ENCODE results near the gene CSH1. TPM values are rescaled to one million over a fixed set of nuclear protein-coding genes. Genes with fewer than 3 reads are reported as not detected.
"Not testable (repeated sequence)": the region's sequence is repeated elsewhere in the genome, so short reads cannot be mapped to it uniquely, and the experiment has no call there.

CSH1 gene
- total RNA-seq, 1 donor from 2014 or later, result not detected

DNA sequence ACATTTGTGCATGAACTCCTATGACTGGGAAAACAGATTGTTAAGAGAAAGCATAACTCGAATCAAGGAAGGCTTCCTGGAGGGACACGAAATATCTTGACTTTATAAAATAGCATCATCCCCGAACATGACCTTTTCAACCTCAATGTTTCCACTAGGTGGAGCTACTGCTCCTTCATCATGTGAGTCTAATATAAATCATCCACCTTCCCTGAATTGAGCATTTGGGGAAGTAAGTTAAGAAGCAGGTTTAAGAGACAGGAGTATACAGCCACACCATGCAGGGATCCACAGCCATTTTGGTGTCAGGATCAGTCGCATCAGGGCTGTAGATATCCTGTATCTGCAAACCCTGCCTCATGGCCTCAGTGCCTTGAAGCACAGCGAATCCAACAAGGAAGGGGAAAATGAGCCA, 7.4 kb upstream of the CSH1 start:
- ATAC-seq (ENCODE audit: low read depth) (peak; percentile 83), DNase-seq (peak; percentile 13)
- H3K27me3 Mint-ChIP-seq; H3K4me3 Mint-ChIP-seq; intact Hi-C loops (cut with micrococcal nuclease); H3K4me1 Mint-ChIP-seq; POLR2A ChIA-PET; H3K36me3 Mint-ChIP-seq (ENCODE audit: low read depth); H3K27ac Mint-ChIP-seq; H3K9me3 Mint-ChIP-seq: not testable (repeated sequence)
- CTCF ChIA-PET, result interaction anchor here (0.7 to 9.4 kb wide), 11 partner anchors 9 to 229 kb away, joined by 3 to 80 read pairs (median 10); no protein-coding TSS in a partner anchor

DNA sequence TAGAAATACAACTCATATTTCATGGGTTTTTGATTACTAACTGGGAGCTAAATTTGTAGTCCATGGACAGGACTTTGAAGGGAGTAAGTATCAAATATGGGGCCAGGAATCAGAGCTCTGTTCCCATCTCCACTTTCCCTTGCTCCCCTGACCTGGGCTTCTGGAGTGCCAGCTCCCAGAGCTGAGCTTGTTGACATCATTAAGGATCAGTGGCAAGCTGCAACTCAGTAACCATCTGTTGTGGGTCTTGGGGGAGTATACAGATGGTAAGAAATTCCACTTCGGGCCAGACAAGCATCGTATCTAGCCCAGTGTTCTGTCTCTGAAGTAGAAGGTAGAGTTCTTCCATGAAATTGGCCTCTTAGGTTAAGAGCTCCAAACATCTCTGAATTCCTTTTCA, 5.6 kb upstream of the CSH1 start:
- POLR2A ChIA-PET, result interaction anchor here (0.6 to 1.0 kb wide), 2 partner anchors 228 to 580 kb away, joined by 4 to 7 read pairs; partner anchors contain the start of gene ERN1
- H3K36me3 Mint-ChIP-seq (ENCODE audit: low read depth); H3K9me3 Mint-ChIP-seq; H3K4me3 Mint-ChIP-seq; DNase-seq; H3K27me3 Mint-ChIP-seq; ATAC-seq (ENCODE audit: low read depth); H3K4me1 Mint-ChIP-seq; intact Hi-C loops (cut with micrococcal nuclease); H3K27ac Mint-ChIP-seq: not testable (repeated sequence)
- CTCF ChIA-PET, result interaction anchor here (0.6 to 9.4 kb wide), 7 partner anchors 10 to 244 kb away, joined by 3 to 80 read pairs (median 10); no protein-coding TSS in a partner anchor

DNA sequence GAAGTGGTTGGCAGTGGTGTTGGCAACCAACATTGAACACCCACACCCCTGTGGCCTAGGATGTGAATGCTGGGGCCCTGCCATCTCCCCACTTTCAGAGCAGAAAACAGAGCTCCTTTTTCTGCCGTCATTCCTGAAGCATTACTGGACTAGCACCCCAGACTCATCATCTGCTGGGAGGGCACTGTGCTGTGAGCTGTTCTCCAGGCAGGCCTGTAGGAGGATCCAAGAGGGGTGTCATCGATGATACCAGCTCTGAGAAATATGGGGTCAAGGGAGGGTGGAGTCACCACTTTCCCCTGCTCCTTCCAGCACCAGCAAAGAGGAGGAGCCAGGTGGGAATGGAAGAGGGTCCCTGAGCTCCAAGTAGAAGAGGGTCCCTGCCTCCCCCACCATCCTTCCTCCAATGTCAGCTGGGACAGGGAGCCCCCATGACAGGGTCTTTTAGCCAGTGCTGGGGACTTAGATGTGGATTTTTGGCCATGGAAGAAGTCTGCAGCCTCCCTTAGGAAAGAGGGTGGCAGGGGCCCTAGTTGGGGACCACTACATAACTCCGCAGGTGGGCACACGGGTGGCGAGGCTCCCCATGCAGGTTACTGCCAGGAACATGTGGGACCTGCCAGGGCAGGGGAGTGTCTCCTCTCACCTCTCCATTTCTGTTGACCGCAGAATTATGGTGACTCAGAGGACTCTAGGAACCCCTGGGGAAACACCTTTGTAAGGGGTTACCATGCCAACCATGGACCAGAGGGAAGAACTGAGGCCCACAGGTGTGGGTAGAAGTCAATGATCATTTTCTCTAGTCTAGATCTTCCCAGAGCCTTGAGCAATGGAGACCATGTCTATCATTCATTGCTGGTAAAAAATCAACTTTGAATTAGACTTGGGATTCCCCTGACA, 2.8 kb upstream of the CSH1 start:
- H3K27me3 Mint-ChIP-seq; intact Hi-C loops (cut with micrococcal nuclease); H3K36me3 Mint-ChIP-seq (ENCODE audit: low read depth); H3K9me3 Mint-ChIP-seq; H3K4me1 Mint-ChIP-seq; H3K4me3 Mint-ChIP-seq; H3K27ac Mint-ChIP-seq; POLR2A ChIA-PET: not testable (repeated sequence)
- ATAC-seq (ENCODE audit: low read depth), result peak; percentile 30
- CTCF ChIA-PET, result interaction anchor here (1.2 to 7.2 kb wide), 2 partner anchors 234 to 235 kb away, joined by 3 to 56 read pairs; no protein-coding TSS in a partner anchor
- peak; percentile 10 for DNase-seq

DNA sequence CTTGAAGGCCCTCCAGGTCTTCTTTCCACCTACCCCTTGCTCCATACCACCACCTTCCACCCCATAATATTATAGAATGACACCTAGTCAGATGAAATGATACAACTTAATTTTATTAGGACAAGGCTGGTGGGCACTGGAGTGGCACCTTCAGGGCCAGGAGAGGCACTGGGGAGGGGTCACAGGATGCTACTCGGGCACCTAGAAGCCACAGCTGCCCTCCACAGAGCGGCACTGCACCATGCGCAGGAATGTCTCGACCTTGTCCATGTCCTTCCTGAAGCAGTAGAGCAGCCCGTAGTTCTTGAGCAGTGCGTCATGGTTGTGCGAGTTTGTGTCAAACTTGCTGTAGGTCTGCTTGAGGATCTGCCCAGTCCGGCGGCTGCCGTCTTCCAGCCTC, 1.6 kb downstream of the CSH1 start:
- H3K4me3 Mint-ChIP-seq; H3K36me3 Mint-ChIP-seq (ENCODE audit: low read depth); ATAC-seq (ENCODE audit: low read depth); H3K9me3 Mint-ChIP-seq; H3K27me3 Mint-ChIP-seq; H3K4me1 Mint-ChIP-seq; intact Hi-C loops (cut with micrococcal nuclease); H3K27ac Mint-ChIP-seq; POLR2A ChIA-PET; CTCF ChIA-PET: not testable (repeated sequence)
- peak; percentile 4 for DNase-seq

DNA sequence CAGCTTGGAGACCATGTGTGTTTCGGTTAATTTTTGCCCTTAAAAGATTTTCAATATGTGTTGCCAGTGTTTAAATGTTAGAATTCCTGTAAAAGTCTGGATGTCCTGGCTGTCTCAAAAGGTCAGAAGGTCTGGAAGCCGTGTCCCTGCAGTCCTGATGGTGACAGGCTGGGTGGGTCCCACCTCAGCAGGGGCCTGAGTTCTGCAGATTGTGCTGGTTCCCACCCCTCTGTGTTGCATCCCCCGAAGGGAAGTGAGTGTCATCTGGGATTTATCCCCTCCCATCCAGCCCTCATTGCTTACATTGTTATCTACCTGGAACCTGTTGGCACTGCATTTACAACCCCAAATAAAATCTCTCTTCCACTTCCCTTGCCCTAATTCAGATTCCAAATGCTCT, 2.4 kb downstream of the CSH1 start:
- CTCF ChIA-PET; H3K27ac Mint-ChIP-seq; ATAC-seq (ENCODE audit: low read depth); H3K4me3 Mint-ChIP-seq; H3K9me3 Mint-ChIP-seq; H3K4me1 Mint-ChIP-seq; H3K27me3 Mint-ChIP-seq; DNase-seq; POLR2A ChIA-PET; intact Hi-C loops (cut with micrococcal nuclease); H3K36me3 Mint-ChIP-seq (ENCODE audit: low read depth): not testable (repeated sequence)

DNA sequence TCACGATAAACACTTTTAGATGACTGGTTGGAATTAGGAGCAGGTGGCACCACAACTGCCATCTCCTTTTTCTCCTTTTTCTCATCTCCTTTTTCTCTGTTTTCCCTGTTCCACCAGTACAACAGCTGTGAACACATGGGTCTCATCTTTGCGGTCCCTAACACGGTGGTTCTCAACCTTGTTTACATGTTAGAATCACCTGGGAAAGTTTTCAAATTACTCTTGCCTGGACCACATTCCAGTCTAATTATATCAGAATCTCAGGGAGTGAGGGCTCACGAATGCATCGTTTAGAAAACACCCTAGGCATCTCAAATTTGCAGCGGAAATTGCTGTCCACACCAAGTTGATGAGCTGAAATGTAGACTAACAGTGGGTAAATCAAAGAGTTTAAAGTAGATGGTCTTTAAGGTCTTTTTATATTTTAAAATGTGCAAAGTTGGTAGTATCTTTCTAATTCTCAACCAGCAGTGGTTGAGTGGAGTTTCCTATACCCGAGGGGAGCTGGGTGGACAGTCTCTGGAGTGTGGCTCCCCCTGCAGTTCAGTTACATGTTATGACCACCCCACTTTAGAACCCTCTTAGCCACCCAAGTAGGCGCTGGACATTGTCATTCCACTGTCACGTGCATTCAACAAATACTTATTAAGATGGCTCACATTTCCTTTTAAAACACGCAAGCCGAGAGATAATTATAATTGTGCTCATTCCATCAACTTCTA, 3.9 kb downstream of the CSH1 start:
- CTCF ChIA-PET, result interaction anchor here (1.4 kb wide), 1 partner anchor 133 kb away, joined by 4 read pairs; no protein-coding TSS in a partner anchor
- H3K36me3 Mint-ChIP-seq (ENCODE audit: low read depth); H3K4me1 Mint-ChIP-seq; POLR2A ChIA-PET; H3K4me3 Mint-ChIP-seq; H3K27me3 Mint-ChIP-seq; ATAC-seq (ENCODE audit: low read depth); H3K27ac Mint-ChIP-seq; H3K9me3 Mint-ChIP-seq; intact Hi-C loops (cut with micrococcal nuclease); DNase-seq: not testable (repeated sequence)

DNA sequence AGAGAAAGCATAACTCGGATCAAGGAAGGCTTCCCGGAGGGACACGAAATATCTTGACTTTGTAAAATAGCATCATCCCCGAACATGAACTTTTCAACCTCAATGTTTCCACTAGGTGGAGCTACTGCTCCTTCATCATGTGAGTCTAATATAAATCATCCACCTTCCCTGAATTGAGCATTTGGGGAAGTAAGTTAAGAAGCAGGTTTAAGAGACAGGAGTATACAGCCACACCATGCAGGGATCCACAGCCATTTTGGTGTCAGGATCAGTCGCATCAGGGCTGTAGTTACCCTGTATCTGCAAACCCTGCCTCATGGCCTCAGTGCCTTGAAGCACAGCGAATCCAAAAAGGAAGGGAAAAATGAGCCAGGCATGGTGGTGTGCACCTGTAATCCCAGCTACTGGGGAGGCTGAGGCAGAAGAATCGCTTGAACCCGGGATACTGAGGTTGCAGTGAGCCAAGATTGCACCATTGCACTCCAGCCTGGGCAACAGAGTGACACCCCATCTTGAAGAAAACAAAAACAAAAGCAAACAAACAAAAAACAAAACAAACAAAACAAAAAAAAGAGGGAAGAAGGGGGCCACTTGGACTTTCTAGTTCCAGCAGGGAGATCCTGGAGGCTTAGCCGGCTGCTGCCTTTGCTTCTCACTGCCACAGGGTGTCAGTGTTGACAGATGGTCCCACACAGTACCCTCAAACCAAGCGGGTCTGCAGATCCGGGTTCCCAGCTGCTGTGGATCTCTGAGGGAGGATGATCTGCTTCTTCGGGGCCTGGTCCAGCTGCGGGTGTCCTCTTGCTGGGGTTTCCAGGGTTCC, 7.1 kb downstream of the CSH1 start:
- not testable (repeated sequence) for H3K36me3 Mint-ChIP-seq (ENCODE audit: low read depth); H3K27me3 Mint-ChIP-seq; H3K4me3 Mint-ChIP-seq; H3K4me1 Mint-ChIP-seq; H3K9me3 Mint-ChIP-seq; DNase-seq
- peak overlapping the region; percentile 35 for H3K27ac Mint-ChIP-seq
- peak; percentile 91 for ATAC-seq (ENCODE audit: low read depth)
- ChIA-PET POLR2A (interaction anchor here (0.7 kb wide), 1 partner anchor 616 kb away, joined by 3 read pairs; no protein-coding TSS in a partner anchor), CTCF (interaction anchor here (0.6 to 2.0 kb wide), 10 partner anchors 11 to 530 kb away, joined by 3 to 6 read pairs (median 4); no protein-coding TSS in a partner anchor)
- intact Hi-C loops (cut with micrococcal nuclease), result loop anchor here (5.0 kb wide), 1 partner anchor 393 kb away; no protein-coding TSS in a partner anchor

DNA sequence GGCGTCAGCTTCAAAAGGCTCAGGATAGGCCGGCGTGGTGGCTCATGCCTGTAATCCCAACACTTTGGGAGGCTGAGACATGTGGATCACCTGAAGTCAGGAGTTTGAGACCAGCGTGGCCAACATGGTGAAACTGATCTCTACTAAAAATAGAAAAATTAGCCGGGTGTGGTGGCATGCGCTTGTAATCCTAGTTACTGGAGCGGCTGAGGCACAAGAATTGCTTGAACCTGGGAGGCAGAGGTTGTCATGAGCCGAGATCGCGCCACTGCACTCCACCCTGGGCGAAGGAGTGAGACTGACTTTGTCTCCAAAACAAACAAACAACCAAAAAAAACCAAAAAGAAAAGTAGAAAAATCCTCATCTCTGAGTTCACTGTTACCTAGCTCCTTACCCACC, 11.3 kb downstream of the CSH1 start:
- CTCF ChIA-PET; H3K9me3 Mint-ChIP-seq; DNase-seq; H3K27ac Mint-ChIP-seq; H3K27me3 Mint-ChIP-seq; H3K4me3 Mint-ChIP-seq; H3K4me1 Mint-ChIP-seq; H3K36me3 Mint-ChIP-seq (ENCODE audit: low read depth); POLR2A ChIA-PET; ATAC-seq (ENCODE audit: low read depth): not testable (repeated sequence)
- intact Hi-C loops (cut with micrococcal nuclease), result loop anchor here (5.0 kb wide), 1 partner anchor 397 kb away; no protein-coding TSS in a partner anchor

DNA sequence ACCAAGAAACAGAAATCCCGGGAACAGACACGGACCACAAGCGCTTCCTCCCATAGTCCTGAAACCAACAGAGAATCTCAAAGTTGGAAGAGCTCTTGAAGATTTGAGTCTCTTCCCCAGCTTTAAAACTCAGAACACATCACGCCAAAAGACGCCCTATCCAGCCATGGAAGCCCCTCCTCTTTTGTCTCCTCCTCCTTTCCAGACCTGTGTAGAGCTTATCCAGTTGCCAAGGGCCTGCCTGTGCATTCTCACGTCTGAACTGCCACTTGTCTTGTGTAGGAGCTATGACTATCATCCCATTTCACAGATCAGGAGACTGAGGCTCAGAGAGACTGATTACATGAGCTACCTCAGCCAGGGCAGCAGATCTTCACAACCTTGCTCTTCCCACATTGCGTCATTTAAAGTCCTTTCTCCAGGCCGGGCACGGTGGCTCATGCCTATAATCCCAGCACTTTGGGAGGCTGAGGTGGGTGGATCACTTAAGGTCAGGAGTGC, 13.7 kb downstream of the CSH1 start:
- H3K27ac Mint-ChIP-seq; intact Hi-C loops (cut with micrococcal nuclease); DNase-seq; H3K9me3 Mint-ChIP-seq; H3K4me3 Mint-ChIP-seq; H3K27me3 Mint-ChIP-seq; H3K36me3 Mint-ChIP-seq (ENCODE audit: low read depth); ATAC-seq (ENCODE audit: low read depth): not testable (repeated sequence)
- POLR2A ChIA-PET, result interaction anchor here (0.7 kb wide), 2 partner anchors 23 to 64 kb away, joined by 3 to 7 read pairs; no protein-coding TSS in a partner anchor
- H3K4me1 Mint-ChIP-seq, result peaks cover 11% of the 10 kb centered on the region
- CTCF ChIA-PET, result interaction anchor here (1.0 to 2.3 kb wide), 3 partner anchors 13 to 64 kb away, joined by 3 to 6 read pairs (median 3); no protein-coding TSS in a partner anchor

Measured in activated B cell treated with CpG ODN at 0.5 μM for 24 hours (primary cell).